ES-I3 (cell line): ENCODE measurements around the gene TOMM7.

Experiments used
- H3K36me3 ChIP-seq: 2 replicates; pipeline ENCODE4 v1.6.1; 2013; ENCODE audit warnings: mild to moderate bottlenecking, low read length, control low read depth, moderate library complexity; ENCODE audit not compliant: insufficient read depth
- H3K4me1 ChIP-seq: 2 replicates; pipeline ENCODE4 v1.6.1; 2013; ENCODE audit warnings: mild to moderate bottlenecking, control low read depth, low read length; ENCODE audit not compliant: insufficient read depth
- H3K9ac ChIP-seq: 2 replicates; pipeline ENCODE4 v1.6.1; 2013; ENCODE audit warnings: low read depth, mild to moderate bottlenecking, low read length, moderate library complexity
- H3K9me3 ChIP-seq: 2 replicates; pipeline ENCODE4 v1.6.1; 2013; ENCODE audit warnings: mild to moderate bottlenecking, low read length, moderate library complexity; ENCODE audit not compliant: control insufficient read depth, insufficient read depth

TOMM7 gene

DNA sequence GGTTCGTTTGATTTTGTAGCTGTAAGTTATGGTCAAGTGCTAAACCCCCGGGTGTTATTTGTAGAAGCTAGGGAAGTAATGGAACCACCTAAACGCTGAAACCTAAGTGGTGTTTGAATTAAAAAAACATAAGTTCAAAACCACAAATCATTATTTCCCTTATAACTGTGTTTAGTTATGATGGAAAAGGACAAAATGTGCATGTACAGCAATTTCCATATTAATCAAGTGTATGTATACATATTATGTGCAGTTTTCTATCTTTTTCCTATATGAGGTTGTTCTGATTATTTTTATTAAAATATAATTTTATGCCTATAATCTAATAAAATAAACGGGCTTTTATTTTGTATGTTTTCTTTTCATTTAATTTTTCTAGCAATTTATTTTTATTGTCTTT is 49.8 kb downstream of the TOMM7 start:
- H3K9ac ChIP-seq: no peak overlapping the region
- H3K4me1 ChIP-seq: no peaks in the 10 kb centered on the region
- no peaks in the 10 kb centered on the region for H3K36me3 ChIP-seq
- H3K9me3 ChIP-seq: no peaks in the 10 kb centered on the region

DNA sequence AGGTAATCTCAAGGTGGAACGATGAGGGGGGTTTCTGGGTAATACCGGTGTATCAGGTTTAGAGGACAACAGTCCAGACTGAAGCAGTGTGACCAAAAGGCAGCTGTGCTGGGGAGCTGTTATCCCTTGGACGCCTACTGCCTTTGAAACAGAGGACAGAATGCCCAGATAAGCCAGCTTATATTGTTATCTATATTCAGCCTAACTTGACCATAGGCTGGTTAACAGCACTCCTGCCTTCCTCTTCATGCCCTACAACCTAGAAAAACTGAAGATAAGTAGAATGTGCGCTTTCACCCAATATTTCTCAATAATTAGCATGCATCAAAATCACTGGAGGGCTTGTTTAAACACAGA is 50.8 kb downstream of the TOMM7 start:
- Histone ChIP-seq H3K36me3 (no peaks in the 10 kb centered on the region), H3K9me3 (no peaks in the 10 kb centered on the region), H3K9ac (no peak overlapping the region), H3K4me1 (no peaks in the 10 kb centered on the region)

DNA sequence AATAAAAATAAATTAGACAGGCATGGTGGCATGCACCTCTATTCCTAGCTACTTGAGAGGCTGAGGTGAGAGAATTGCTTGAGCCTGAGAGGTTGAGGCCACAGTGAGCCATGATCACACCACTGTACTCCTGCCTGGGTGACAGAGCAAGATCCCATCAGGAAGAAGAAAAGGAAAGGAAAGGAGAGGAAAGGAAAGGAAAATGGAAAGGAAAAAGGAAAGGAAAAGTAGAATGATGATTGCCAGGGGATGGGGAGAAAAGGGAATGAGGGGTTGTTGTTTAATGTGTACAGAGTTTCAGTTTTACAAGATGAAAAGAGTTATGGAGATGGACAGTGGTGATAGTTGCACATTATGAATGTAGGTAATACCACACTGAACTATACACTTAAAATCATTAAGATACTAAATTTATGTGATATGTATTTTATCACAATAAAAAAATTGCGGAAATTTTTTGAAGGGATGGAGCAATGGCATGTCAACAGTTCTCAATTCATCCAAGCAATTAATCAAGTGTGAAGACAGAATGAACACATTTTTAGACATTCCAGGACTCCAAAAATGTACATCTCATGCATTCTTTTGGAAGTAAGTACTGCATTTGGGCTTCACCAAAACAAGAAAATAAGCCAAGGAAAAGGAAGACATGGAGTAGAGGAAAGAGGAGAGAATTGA is 51.3 kb downstream of the TOMM7 start:
- no peaks in the 10 kb centered on the region for H3K36me3 ChIP-seq
- no peak overlapping the region for H3K9ac ChIP-seq
- H3K4me1 ChIP-seq: no peaks in the 10 kb centered on the region
- no peaks in the 10 kb centered on the region for H3K9me3 ChIP-seq

DNA sequence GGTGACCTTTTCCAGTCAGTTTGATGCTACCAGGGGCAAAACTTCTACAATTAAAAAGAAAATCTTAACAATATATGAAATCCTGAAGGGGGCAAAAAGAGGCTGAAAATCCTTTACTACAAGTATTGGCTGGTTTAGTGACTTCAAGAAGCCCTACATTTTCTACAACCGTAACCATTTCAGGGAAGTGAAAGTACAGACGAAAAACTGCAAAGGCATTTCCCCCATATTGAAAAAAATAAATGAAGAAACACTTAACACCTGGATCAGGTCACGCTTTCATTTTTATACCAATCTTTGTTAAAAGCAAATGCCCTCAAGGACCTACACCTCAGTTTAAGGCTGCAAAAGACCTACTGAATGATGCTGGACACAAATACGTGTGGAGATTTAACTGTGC is 57.0 kb downstream of the TOMM7 start:
- H3K9ac ChIP-seq: no peak overlapping the region
- H3K9me3 ChIP-seq: peaks cover 3% of the 10 kb centered on the region; the same call in 1 of the 2 replicates
- H3K36me3 ChIP-seq: no peaks in the 10 kb centered on the region
- H3K4me1 ChIP-seq: no peaks in the 10 kb centered on the region
